GM06990 (cell line): ENCODE measurements around the gene MAP1LC3B2.

Source experiments
- DNase-seq: peaks from one replicate; pipeline ENCODE4 v3.0.0-alpha.2; 2011; ENCODE audit not compliant: insufficient read length; ENCODE audit errors: extremely low read depth
- H3K27me3 ChIP-seq: replicated peaks from 2 replicates; pipeline ENCODE4 v1.6.0; 2011; ENCODE audit warnings: low read length; ENCODE audit not compliant: control insufficient read depth, insufficient read depth
- H3K36me3 ChIP-seq: 2 replicates; pipeline ENCODE4 v1.5.1; 2011; ENCODE audit warnings: low read length; ENCODE audit not compliant: control insufficient read depth, insufficient read depth
- H3K4me3 ChIP-seq: replicated peaks from 2 replicates; pipeline ENCODE4 v1.5.1; 2011; ENCODE audit warnings: low read depth, mild to moderate bottlenecking, control low read depth, low read length
- TF ChIP-seq, protein P1 (sequence below): IDR thresholded peaks from 2 replicates; pipeline ENCODE4 v1.5.1; 2011; ENCODE audit warnings: low read length, control low read depth, mild to moderate bottlenecking, inconsistent platforms; ENCODE audit not compliant: insufficient read depth, poor library complexity, severe bottlenecking

MAP1LC3B2 gene

DNA sequence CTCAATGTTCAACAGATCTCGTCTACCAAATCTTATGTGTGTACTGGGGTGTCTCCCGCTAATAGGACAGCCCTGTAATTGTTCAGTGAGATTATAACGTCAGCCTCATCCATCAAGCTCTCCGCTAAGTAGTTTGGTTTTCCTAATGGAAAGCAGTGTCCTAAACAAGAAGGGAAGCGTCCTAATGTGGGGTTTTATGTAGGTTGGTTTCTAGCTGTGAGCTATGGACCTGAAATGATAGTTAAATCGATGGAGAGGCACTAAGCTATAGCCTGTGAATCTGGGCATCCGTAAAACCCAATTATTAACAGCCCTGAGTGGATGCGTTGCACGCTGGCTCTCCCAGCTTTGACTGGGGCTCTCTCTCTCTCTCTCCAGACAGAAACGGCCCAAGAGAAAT lies 9.2 kb upstream of the MAP1LC3B2 start:
- TF ChIP-seq, protein P1, sequence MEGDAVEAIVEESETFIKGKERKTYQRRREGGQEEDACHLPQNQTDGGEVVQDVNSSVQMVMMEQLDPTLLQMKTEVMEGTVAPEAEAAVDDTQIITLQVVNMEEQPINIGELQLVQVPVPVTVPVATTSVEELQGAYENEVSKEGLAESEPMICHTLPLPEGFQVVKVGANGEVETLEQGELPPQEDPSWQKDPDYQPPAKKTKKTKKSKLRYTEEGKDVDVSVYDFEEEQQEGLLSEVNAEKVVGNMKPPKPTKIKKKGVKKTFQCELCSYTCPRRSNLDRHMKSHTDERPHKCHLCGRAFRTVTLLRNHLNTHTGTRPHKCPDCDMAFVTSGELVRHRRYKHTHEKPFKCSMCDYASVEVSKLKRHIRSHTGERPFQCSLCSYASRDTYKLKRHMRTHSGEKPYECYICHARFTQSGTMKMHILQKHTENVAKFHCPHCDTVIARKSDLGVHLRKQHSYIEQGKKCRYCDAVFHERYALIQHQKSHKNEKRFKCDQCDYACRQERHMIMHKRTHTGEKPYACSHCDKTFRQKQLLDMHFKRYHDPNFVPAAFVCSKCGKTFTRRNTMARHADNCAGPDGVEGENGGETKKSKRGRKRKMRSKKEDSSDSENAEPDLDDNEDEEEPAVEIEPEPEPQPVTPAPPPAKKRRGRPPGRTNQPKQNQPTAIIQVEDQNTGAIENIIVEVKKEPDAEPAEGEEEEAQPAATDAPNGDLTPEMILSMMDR, result no peak
- Histone ChIP-seq H3K36me3 (no peaks in the 10 kb centered on the region), H3K4me3 (no peak overlapping the region), H3K27me3 (no peaks in the 10 kb centered on the region; the same call in 1 of the 2 replicates)
- DNase-seq, result no peak

DNA sequence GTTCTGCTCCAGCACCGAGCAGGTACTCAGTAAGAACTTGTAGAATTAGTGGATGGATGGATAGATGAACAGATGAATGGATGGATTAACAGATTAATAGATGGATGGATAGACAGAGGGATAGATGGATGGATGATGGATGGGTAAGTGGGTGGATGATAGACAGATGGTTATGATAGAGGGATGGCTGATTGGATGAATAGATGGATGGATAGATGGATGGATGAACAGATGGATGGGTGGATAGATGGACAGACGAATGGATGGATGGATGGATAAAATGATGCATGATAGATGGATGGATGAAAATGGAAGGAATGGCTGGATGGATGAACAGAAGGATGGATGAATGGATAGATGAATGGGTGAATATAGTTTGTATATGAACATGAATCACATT lies 8.0 kb upstream of the MAP1LC3B2 start:
- H3K27me3 ChIP-seq, result no peaks in the 10 kb centered on the region; the same call in 1 of the 2 replicates

GRCh38 chr12:116551619-116551951 lies 7.6 kb upstream of the MAP1LC3B2 start:
- no peak for DNase-seq
- Histone ChIP-seq H3K36me3 (no peaks in the 10 kb centered on the region), H3K4me3 (no peak overlapping the region), H3K27me3 (no peaks in the 10 kb centered on the region; the same call in 1 of the 2 replicates)
- TF ChIP-seq, protein P1, result no peak

More for the DNA sequence above, 8.0 kb upstream of the MAP1LC3B2 start:
- TF ChIP-seq, protein P1, result no peak
- DNase-seq, result no peak
- Histone ChIP-seq H3K4me3 (no peak overlapping the region), H3K36me3 (no peaks in the 10 kb centered on the region)

- H3K36me3 ChIP-seq, result no peaks in the 10 kb centered on the region
- no peak for DNase-seq
- no peaks in the 10 kb centered on the region; the same call in 1 of the 2 replicates for H3K27me3 ChIP-seq
- no peak overlapping the region for H3K4me3 ChIP-seq
- TF ChIP-seq, protein P1, result no peak
Observed at GRCh38 chr12:116551952-116552772, 7.0 kb upstream of the MAP1LC3B2 start.

- no peaks in the 10 kb centered on the region for H3K36me3 ChIP-seq
- DNase-seq, result no peak
- TF ChIP-seq, protein P1, result no peak
- no peaks in the 10 kb centered on the region; the same call in 1 of the 2 replicates for H3K27me3 ChIP-seq
- no peak overlapping the region for H3K4me3 ChIP-seq
Observed at GRCh38 chr12:116552773-116553373, 6.3 kb upstream of the MAP1LC3B2 start.
